ENCODE results near the gene CD99L2.

The CD99L2 gene

GRCh38 chrX:150759568-150760416 lies 138.7 kb downstream of the CD99L2 start:
- no peak for TF ChIP-seq SIN3A (IDR thresholded peaks at IDR 0.05; ENCODE audit: borderline replicate concordance, insufficient read depth, low read length)
- no peak for TF ChIP-seq REST (IDR thresholded peaks at IDR 0.05; ENCODE audit: insufficient read depth in 1 of 2, low read depth in 2 of 2, low read length in 2 of 2)
- TF ChIP-seq FOXP2 (optimal IDR thresholded peaks at IDR 0.05; ENCODE audit: borderline replicate concordance, extremely low read depth, extremely low read length, insufficient read depth), result no peak
- no peak for TF ChIP-seq TAF1 (IDR thresholded peaks at IDR 0.05; ENCODE audit: borderline replicate concordance, insufficient read depth, low read length)

- no peak for TF ChIP-seq SIN3A (IDR thresholded peaks at IDR 0.05; ENCODE audit: borderline replicate concordance, insufficient read depth, low read length)
- TF ChIP-seq POLR2AphosphoS5 (IDR thresholded peaks at IDR 0.05; ENCODE audit: low read depth, low read length), result no peak
- TF ChIP-seq TAF1 (IDR thresholded peaks at IDR 0.05; ENCODE audit: borderline replicate concordance, insufficient read depth, low read length), result no peak
- no peak for TF ChIP-seq REST (IDR thresholded peaks at IDR 0.05; ENCODE audit: insufficient read depth in 1 of 2, low read depth in 2 of 2, low read length in 2 of 2)
- TF ChIP-seq FOXP2 (optimal IDR thresholded peaks at IDR 0.05; ENCODE audit: borderline replicate concordance, extremely low read depth, extremely low read length, insufficient read depth), result no peak
These were observed 141.1 kb downstream of the CD99L2 start for GRCh38 chrX:150757371-150757770.

- TF ChIP-seq FOXP2 (optimal IDR thresholded peaks at IDR 0.05; ENCODE audit: borderline replicate concordance, extremely low read depth, extremely low read length, insufficient read depth), result no peak
- no peak for TF ChIP-seq TAF1 (IDR thresholded peaks at IDR 0.05; ENCODE audit: borderline replicate concordance, insufficient read depth, low read length)
- TF ChIP-seq POLR2AphosphoS5 (IDR thresholded peaks at IDR 0.05; ENCODE audit: low read depth, low read length), result no peak
- TF ChIP-seq SIN3A (IDR thresholded peaks at IDR 0.05; ENCODE audit: borderline replicate concordance, insufficient read depth, low read length), result no peak
- TF ChIP-seq REST (IDR thresholded peaks at IDR 0.05; ENCODE audit: insufficient read depth in 1 of 2, low read depth in 2 of 2, low read length in 2 of 2), result no peak
These were observed 144.5 kb downstream of the CD99L2 start for GRCh38 chrX:150753968-150754367.

- no peak for TF ChIP-seq SIN3A (IDR thresholded peaks at IDR 0.05; ENCODE audit: borderline replicate concordance, insufficient read depth, low read length)
- no peak for TF ChIP-seq REST (IDR thresholded peaks at IDR 0.05; ENCODE audit: insufficient read depth in 1 of 2, low read depth in 2 of 2, low read length in 2 of 2)
- no peak for TF ChIP-seq TAF1 (IDR thresholded peaks at IDR 0.05; ENCODE audit: borderline replicate concordance, insufficient read depth, low read length)
- TF ChIP-seq POLR2AphosphoS5 (IDR thresholded peaks at IDR 0.05; ENCODE audit: low read depth, low read length), result no peak
- no peak for TF ChIP-seq FOXP2 (optimal IDR thresholded peaks at IDR 0.05; ENCODE audit: borderline replicate concordance, extremely low read depth, extremely low read length, insufficient read depth)
These were observed 145.1 kb downstream of the CD99L2 start for GRCh38 chrX:150753357-150753756.
